IgD-negative memory B cell (primary cell): ENCODE measurements around the gene SAMD7. TPM values are rescaled to one million over a fixed set of nuclear protein-coding genes. Genes with fewer than 3 reads are reported as not detected.

Experiments used
- H3K27ac Mint-ChIP-seq, 3 donors: one replicate each; pipeline ENCODE4 v1.8.0; 2020 to 2022; ENCODE audit warnings: mild to moderate bottlenecking in 3 of 3, mixed read lengths in 3 of 3, moderate library complexity in 1 of 3
- H3K27me3 Mint-ChIP-seq: one replicate; pipeline ENCODE4 v1.8.0; 2021; ENCODE audit warnings: mixed read lengths
- H3K36me3 Mint-ChIP-seq: one replicate; pipeline ENCODE4 v1.8.0; 2020; ENCODE audit warnings: mild to moderate bottlenecking, mixed read lengths
- H3K4me1 Mint-ChIP-seq, 3 donors: one replicate each; pipeline ENCODE4 v1.8.0; 2020 to 2022; ENCODE audit warnings: mixed read lengths in 3 of 3, mild to moderate bottlenecking in 1 of 3
- H3K4me3 Mint-ChIP-seq, 4 donors: one replicate each; pipeline ENCODE4 v1.8.0; 2020 to 2022; ENCODE audit warnings: mild to moderate bottlenecking in 4 of 4, mixed read lengths in 4 of 4, moderate library complexity in 3 of 4
- H3K9me3 Mint-ChIP-seq, 3 donors: one replicate each; pipeline ENCODE4 v1.8.0; 2020 to 2021; ENCODE audit warnings: mixed read lengths in 3 of 3, mild to moderate bottlenecking in 1 of 3
- polyA plus RNA-seq: library from polyadenylated mRNA; unstranded; fragments of 300-500 nt; fragmentation: Illumina TruSeq; gene quantifications from one replicate; pipeline ENCODE4 v1.2.3, GENCODE V29; 2021

Gene SAMD7
- polyA plus RNA-seq, 1 donor from 2014 or later = not detected

DNA sequence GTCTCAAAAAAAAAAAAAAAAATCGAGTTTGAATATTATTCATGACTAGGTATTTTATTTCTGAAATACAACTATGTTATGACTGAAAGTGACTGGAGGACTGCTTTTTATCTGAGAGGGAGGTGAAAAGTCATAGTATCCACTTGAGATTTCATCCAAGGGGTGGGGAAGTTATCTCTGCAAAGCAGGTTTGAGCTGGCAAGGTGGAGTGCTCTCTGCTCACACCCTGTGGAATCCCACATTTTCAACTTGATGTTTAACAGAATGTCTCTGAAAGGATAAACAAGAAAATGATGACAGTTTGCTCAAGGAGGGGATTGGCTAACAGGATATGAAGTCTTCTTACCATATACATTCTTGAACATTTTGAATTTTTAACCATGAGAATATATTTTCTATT, 27.9 kb downstream of the SAMD7 start:
- H3K4me1 Mint-ChIP-seq = peaks cover 54 to 62% (median 55%) of the 10 kb centered on the region in 3 donors
- peak overlapping the region in 1 of 3 donors; percentile 91 for H3K27ac Mint-ChIP-seq
- no peaks in the 10 kb centered on the region for H3K27me3 Mint-ChIP-seq
- H3K4me3 Mint-ChIP-seq = peak overlapping the region in 3 of 4 donors; percentile 30 to 67 (median 60)
- peaks cover 0 to 4% (median 0%) of the 10 kb centered on the region in 3 donors for H3K9me3 Mint-ChIP-seq
- peaks cover 4% of the 10 kb centered on the region for H3K36me3 Mint-ChIP-seq

DNA sequence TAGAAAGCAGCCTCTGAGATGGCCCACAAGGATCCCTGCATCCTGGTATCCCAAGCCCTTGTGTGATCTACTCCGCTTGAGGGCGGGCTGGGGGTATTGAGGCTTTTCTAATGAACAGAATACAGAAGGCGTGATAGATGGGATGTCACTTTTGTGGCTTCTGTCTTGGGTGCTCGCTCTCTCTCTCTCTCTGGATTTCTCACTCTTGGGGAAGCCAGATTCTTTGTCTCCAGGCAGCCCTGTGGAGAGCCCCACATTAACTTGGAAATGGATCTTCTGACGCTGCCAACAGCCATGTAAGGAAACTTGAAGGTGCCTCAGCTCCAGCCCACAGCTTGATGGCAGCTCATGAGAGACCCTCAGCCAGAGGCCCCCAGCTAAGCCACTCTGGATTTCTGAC, 28.4 kb downstream of the SAMD7 start:
- Mint-ChIP-seq H3K36me3 (peaks cover 4% of the 10 kb centered on the region), H3K27me3 (no peaks in the 10 kb centered on the region), H3K27ac (peak overlapping the region; percentile 83 to 96 (median 91)), H3K9me3 (peaks cover 0 to 4% (median 0%) of the 10 kb centered on the region in 3 donors), H3K4me1 (peaks cover 52 to 61% (median 53%) of the 10 kb centered on the region in 3 donors), H3K4me3 (peak overlapping the region in 3 of 4 donors; percentile 60 to 88 (median 67))

DNA sequence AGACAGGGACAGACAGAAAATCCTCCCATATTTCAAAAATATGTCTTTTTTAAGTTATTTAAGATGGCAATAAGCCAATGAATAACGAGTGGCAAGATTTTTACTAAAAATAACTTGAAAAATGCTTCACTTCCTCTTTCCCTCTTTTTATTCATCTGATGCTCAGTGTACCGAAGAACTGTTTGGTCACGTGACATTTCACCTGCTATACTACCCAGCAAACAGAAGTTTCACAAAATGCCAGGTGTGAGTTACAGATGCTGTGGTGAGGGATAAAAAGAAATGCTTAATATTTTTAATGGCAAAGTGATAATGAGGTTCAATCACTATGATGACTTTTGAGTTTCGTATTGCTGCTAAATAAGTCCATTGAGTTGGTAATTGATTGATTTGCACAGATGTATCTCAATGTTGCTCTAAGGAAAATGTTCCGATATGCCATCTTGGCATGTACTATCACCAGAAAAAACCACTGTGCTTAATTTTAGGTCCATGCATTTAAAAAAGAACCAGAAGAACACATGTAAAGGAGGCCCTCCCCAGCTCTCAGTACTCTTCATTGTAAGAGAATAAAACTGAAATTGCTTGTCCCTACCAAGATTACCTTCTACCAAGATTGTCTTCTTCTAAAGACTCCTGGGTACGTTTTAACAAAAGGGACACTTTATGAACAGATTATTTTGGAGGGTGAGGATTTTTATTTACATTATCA, 29.3 kb downstream of the SAMD7 start:
- Mint-ChIP-seq H3K27ac (peak overlapping the region; percentile 83 to 96 (median 91)), H3K4me3 (peak overlapping the region; percentile 60 to 88 (median 80)), H3K9me3 (peaks cover 0 to 3% (median 0%) of the 10 kb centered on the region in 3 donors), H3K36me3 (peaks cover 4% of the 10 kb centered on the region), H3K4me1 (peaks cover 50 to 62% (median 54%) of the 10 kb centered on the region in 3 donors), H3K27me3 (no peaks in the 10 kb centered on the region)

DNA sequence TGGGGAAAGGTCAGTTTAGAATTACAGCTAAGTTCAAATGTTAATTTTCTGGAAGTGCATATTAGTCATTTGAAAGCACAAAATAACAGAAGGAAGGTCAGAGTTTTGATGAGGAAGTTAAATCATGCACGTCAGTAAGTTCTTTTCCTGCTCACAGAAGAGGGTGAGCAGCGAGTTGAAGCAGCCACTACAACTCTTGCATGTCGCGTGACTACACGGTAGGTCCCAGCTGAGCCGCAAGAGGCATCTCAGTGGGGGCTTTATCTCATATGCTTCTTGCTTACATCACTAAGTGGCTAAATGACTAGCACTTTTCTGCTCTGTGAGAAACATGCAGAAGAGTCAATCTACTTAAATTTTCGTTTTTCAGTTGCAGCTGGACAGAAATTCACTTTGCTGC, 33.9 kb downstream of the SAMD7 start:
- peaks cover 34 to 70% (median 53%) of the 10 kb centered on the region in 3 donors for H3K4me1 Mint-ChIP-seq
- H3K36me3 Mint-ChIP-seq = no peaks in the 10 kb centered on the region
- peak overlapping the region; percentile 75 to 94 (median 90) for H3K27ac Mint-ChIP-seq
- no peaks in the 10 kb centered on the region for H3K27me3 Mint-ChIP-seq
- peak overlapping the region; percentile 31 to 92 (median 62) for H3K4me3 Mint-ChIP-seq
- no peaks in the 10 kb centered on the region for H3K9me3 Mint-ChIP-seq

DNA sequence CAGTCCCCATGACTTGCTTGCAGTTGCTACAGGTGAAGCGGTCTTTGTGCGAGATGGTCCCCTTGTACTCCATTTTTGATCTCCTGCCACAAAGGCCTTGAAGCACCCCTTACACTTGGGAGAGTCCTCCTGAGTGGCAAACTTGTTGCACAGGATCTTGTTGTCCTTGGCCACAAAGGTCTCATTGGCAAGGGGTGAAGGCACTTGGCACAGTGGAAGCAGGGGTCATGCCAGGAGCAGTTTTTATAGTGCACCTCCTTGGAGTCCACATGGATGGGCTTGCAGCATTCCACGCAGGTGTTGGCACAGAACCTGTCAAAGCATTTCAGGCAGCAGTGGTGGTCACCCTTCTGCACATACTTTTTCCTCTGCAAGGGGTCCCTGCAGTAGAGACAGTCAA, 35.0 kb downstream of the SAMD7 start:
- H3K4me3 Mint-ChIP-seq = peak overlapping the region in 2 of 4 donors; percentile 24 to 74
- H3K36me3 Mint-ChIP-seq = no peaks in the 10 kb centered on the region
- peaks cover 24 to 60% (median 42%) of the 10 kb centered on the region in 3 donors for H3K4me1 Mint-ChIP-seq
- H3K9me3 Mint-ChIP-seq = no peaks in the 10 kb centered on the region
- no peaks in the 10 kb centered on the region for H3K27me3 Mint-ChIP-seq
- peak overlapping the region in 1 of 3 donors; percentile 75 for H3K27ac Mint-ChIP-seq

DNA sequence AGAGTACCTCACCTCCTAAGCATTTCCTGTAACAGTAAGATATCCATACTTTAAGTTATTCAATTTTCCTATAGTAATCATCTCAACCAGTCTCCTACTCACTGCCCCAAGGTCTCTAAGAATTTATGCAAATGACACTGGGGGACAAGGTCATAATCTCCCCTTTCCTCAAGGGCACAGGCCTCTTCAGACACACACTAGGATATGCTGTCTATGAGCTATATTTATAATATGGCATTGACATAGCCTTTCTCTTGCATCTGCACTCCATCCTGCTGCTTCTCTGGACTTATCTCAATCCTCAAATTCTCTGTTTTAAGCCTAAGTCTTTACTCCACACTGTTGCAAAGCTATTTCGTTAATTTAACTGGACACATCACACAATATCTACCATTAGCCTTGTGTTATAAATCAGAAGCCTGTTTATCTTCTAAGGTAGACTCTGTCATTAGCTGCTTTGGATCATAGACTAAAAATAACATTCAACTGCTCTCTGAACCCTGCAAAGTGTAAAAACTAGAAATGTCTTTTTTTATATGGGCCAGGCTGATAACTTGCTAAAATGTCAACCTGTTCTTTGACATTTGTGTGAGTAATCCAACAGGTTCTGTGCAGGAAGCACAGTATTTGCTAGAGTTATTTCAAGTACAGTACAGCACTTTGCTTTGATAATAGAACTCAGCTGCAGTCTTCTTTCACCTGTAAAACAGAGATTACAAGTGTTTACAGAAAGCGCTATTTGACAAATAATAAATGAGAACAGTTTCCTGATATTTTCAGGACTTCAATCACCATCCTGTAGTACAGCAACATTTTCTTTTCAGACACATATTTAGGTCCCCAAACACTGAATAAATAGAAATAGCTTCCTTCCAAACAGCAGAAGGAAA, 37.4 kb downstream of the SAMD7 start:
- peak overlapping the region in 1 of 3 donors; percentile 0 for H3K27ac Mint-ChIP-seq
- no peak overlapping the region for H3K4me3 Mint-ChIP-seq
- no peaks in the 10 kb centered on the region for H3K9me3 Mint-ChIP-seq
- H3K36me3 Mint-ChIP-seq = no peaks in the 10 kb centered on the region
- no peaks in the 10 kb centered on the region for H3K27me3 Mint-ChIP-seq
- H3K4me1 Mint-ChIP-seq = peaks cover 25 to 48% (median 30%) of the 10 kb centered on the region in 3 donors

DNA sequence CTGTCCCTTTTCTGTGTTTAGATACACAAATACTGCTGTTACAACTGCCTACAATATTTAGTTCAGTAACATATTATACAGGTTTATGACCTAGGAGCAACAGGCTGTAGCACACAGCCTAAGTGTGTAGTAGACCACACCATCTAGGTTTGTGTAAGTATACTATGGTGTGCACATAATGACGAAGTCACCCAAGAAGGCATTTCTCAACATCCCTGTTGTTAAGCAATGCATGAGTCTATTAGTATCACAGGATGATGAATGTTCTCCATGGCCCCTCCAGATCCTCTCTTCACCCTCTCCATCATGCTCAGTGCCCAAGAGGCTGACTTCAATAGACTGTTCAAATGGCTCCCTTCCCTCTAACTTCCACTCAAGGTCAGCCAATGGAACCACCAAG, 40.7 kb downstream of the SAMD7 start:
- no peak overlapping the region for H3K4me3 Mint-ChIP-seq
- H3K9me3 Mint-ChIP-seq = peaks cover 0 to 4% (median 0%) of the 10 kb centered on the region in 3 donors
- H3K27ac Mint-ChIP-seq = no peak overlapping the region
- H3K27me3 Mint-ChIP-seq = no peaks in the 10 kb centered on the region
- H3K36me3 Mint-ChIP-seq = no peaks in the 10 kb centered on the region
- H3K4me1 Mint-ChIP-seq = peaks cover 23 to 39% (median 30%) of the 10 kb centered on the region in 3 donors

DNA sequence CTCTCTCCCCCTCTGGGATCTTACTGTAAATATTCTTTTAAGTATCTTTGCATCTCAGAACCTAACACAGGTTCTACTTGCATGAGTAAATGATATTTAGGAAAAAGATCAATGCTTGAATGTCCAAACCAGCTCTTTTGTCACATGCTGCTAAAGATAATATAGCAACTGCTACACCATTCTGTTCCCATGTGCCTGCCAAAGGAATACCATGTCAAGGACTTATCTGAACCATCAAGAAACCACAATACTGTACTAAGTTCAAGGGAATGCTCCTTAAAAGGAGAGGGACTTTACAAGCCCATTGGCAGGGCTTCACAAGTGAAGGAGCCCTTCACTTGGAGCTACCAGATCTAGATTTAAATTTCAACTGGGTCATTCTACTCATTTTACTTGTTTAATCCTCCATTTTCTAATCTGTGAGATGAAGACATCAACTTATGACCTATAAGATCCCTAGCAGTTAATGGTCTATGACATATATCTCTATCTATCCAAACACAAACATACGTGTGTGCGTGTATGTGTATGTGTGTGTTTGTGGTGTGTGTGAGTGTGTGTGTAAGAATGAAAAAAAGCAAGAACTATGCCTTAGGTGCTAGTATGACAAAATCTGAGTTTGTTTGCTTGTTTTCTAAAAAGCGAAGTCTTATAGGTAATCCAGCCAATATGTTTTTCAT, 42.2 kb downstream of the SAMD7 start:
- Mint-ChIP-seq H3K9me3 (peaks cover 0 to 4% (median 0%) of the 10 kb centered on the region in 3 donors), H3K27ac (peak overlapping the region in 2 of 3 donors; percentile 0 to 60), H3K4me1 (peaks cover 15 to 32% (median 23%) of the 10 kb centered on the region in 3 donors), H3K27me3 (no peaks in the 10 kb centered on the region), H3K36me3 (no peaks in the 10 kb centered on the region), H3K4me3 (peak overlapping the region in 2 of 4 donors; percentile 19 to 23)

DNA sequence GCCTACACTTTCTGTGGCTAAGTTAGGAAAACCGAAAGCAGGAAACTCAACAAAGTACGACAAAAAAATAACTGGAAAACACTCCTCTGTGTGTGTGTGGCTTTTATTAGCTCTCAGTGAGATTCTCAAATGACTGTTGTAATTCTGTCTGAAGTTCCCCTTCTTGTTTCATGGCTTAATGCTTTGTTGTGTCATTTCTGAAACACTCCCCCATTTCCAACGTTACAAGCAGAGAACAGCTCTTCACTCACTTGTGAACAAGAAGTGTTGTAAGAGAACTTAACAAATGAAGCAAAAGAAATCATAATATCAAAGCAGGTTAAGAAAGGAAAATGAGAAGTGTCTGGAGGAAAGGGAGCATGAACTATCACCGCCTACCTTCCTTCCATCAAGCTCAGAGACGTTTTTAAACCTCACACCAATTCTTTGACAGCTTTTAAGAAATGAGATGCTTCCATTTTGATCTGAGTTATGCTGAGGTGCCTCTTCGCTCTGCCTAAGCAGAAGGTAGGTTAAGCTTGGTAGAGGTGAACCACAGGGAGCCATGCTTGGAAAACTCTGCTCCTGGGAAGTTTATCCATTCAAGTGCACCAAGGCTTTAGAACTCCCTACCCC, 42.9 kb downstream of the SAMD7 start:
- Mint-ChIP-seq H3K9me3 (peaks cover 0 to 4% (median 0%) of the 10 kb centered on the region in 3 donors), H3K36me3 (no peaks in the 10 kb centered on the region), H3K27me3 (no peaks in the 10 kb centered on the region), H3K4me3 (peak overlapping the region in 3 of 4 donors; percentile 19 to 61 (median 27)), H3K4me1 (peaks cover 12 to 25% (median 24%) of the 10 kb centered on the region in 3 donors), H3K27ac (peak overlapping the region in 2 of 3 donors; percentile 0 to 60)

DNA sequence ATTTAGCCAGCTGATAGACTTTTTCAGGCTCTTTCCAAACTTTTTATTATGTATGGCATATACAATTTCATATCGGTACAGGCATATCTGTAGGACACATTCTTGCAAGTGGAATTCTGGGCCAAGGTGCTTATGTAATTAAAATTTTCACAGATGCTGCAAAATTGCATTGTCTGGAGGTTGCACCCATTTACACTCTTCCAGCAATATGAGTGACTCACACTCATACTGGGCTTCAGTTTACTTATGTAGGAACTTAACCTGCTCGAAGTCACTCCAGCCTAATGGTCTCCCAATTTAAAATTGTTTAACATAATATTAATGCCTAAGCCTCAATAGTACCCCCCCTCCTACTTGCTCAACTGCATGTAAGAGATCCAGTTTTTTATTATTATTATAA, 44.0 kb downstream of the SAMD7 start:
- H3K27me3 Mint-ChIP-seq = no peaks in the 10 kb centered on the region
- H3K4me3 Mint-ChIP-seq = no peak overlapping the region
- H3K36me3 Mint-ChIP-seq = no peaks in the 10 kb centered on the region
- H3K27ac Mint-ChIP-seq = no peak overlapping the region
- peaks cover 0 to 4% (median 0%) of the 10 kb centered on the region in 3 donors for H3K9me3 Mint-ChIP-seq
- H3K4me1 Mint-ChIP-seq = peaks cover 12 to 25% (median 19%) of the 10 kb centered on the region in 3 donors

DNA sequence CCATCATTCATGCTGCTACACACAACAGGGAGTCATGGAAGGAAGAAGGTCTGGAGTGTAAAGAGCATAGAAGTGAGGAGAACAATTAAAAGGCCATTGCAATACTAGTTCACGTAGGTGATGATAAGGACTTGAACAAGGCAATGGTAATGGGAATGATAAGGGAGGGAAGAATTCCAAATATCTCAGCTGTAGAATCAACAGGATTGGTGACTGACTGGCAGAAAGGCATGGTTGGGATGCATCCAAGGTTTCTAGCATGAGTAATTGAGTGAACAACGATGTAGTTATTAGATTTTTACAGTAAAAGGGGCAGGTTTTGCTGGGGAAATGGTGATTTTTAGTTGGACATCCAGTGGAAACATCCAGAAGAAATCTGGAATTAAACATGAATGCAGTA, 52.8 kb downstream of the SAMD7 start:
- Mint-ChIP-seq H3K4me3 (peak overlapping the region in 3 of 4 donors; percentile 15 to 88 (median 35)), H3K27me3 (no peaks in the 10 kb centered on the region), H3K27ac (peak overlapping the region in 1 of 3 donors; percentile 99), H3K36me3 (peaks cover 1% of the 10 kb centered on the region), H3K9me3 (peaks cover 0 to 4% (median 0%) of the 10 kb centered on the region in 3 donors), H3K4me1 (peaks cover 33 to 64% (median 51%) of the 10 kb centered on the region in 3 donors)

DNA sequence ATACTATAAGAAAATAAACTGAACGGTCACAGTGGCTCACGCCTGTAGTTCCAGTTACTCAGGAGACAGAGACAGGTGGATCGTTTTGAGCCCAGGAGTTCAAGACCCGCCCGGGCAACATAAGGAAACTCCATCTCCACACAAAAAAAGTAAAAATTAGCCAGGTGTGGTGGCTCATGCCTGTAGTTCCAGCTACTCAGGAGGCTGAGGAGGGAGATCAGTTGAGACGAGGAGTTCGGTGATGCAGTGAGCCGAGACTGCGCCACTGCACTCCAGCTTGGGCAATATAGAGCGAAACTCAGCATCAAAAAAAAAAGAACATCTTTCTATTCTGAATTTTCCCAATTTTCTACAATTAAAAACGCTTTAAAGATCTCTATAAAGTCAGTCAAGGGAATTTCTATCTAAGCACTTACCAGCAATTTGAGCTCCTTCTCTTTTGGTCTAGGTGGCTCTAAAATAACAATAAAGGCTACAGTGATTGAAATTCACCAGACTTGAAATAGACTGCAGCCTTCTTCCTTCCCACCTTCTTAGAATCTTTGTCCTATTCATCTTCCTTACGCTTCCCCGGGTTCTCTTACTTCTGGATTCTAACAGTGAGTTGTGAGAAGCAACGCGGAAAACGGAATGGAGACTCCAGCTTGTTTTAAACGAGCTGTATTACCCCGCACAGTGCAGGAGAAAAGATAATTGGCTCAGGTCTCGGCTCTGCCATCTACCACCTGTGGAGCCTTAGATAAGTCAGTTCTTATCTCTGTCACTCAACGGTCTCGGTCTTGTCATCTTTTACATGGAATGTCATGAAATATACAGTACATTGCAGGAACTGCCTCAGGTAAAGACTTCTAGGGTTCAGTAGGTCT, 54.4 kb downstream of the SAMD7 start:
- peak overlapping the region; percentile 97 to 99 (median 98) for H3K27ac Mint-ChIP-seq
- peaks cover 0 to 4% (median 0%) of the 10 kb centered on the region in 3 donors for H3K9me3 Mint-ChIP-seq
- H3K4me1 Mint-ChIP-seq = peaks cover 42 to 70% (median 65%) of the 10 kb centered on the region in 3 donors
- H3K27me3 Mint-ChIP-seq = no peaks in the 10 kb centered on the region
- peaks cover 1% of the 10 kb centered on the region for H3K36me3 Mint-ChIP-seq
- H3K4me3 Mint-ChIP-seq = peak overlapping the region; percentile 88 to 99 (median 95)

DNA sequence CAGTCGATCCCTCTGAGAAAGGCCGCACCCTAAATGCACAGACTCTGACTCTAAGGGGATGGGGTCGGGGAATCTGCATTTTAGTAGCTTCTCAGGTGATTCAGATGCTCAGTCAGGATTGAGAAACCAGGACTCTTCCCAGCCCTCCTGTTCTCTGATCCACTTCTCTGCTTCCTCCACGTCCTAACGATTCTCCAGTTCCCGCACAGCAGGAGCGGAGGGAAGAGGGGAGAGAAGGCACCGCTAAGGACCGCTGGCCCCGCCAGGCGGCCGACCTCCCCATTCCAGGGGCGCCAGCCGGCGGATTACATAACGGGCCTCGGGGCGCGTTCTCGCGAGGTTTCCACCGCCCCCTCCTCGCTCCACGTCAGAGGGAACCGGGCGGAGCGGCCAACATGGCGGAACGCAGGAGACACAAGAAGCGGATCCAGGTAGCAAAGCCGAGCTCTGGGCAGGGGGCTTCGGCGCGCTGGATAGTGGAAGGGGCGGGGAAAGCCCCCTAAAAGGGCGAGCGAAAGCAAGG, 55.1 kb downstream of the SAMD7 start, which contains the start of gene SEC62:
SEC62 (plus strand) TSS at position 380 of the 523 bp plus-strand sequence; CDS start at position 396, 16 bp downstream.
- peaks cover 42 to 66% (median 65%) of the 10 kb centered on the region in 3 donors for H3K4me1 Mint-ChIP-seq
- peaks cover 1% of the 10 kb centered on the region for H3K36me3 Mint-ChIP-seq
- peaks cover 0 to 4% (median 0%) of the 10 kb centered on the region in 3 donors for H3K9me3 Mint-ChIP-seq
- H3K27me3 Mint-ChIP-seq = no peaks in the 10 kb centered on the region
- H3K27ac Mint-ChIP-seq = peak within 1 kb of the TSS; percentile 97 to 99 (median 98)
- H3K4me3 Mint-ChIP-seq = peak within 1 kb of the TSS; percentile 88 to 99 (median 95)
